ENCODE measurements around the gene TMEM94.

Gene TMEM94

GRCh38 chr17:75531721-75532072 lies 75.3 kb downstream of the TMEM94 start:
- no peak for DNase-seq

GRCh38 chr17:75535119-75535537 lies 78.7 kb downstream of the TMEM94 start:
- DNase-seq: peak; percentile 65

GRCh38 chr17:75535871-75536270 lies 79.4 kb downstream of the TMEM94 start:
- DNase-seq: no peak

GRCh38 chr17:75536366-75536765 lies 79.9 kb downstream of the TMEM94 start:
- DNase-seq: no peak

- no peak for DNase-seq
These were observed 83.7 kb downstream of the TMEM94 start for GRCh38 chr17:75539967-75540729.

- no peak for DNase-seq
These were observed 84.6 kb downstream of the TMEM94 start for GRCh38 chr17:75540923-75541503.

GRCh38 chr17:75542229-75542628 lies 85.8 kb downstream of the TMEM94 start:
- DNase-seq: no peak

- no peak for DNase-seq
These were observed 86.4 kb downstream of the TMEM94 start for GRCh38 chr17:75542728-75543336.

- no peak for DNase-seq
These were observed 87.8 kb downstream of the TMEM94 start for GRCh38 chr17:75544250-75544649.

- no peak for DNase-seq
These were observed 89.7 kb downstream of the TMEM94 start for GRCh38 chr17:75546181-75546580.

GRCh38 chr17:75547091-75547490 lies 90.7 kb downstream of the TMEM94 start:
- no peak for DNase-seq

GRCh38 chr17:75548813-75549212 lies 92.4 kb downstream of the TMEM94 start:
- no peak for DNase-seq

Measured in CD4-positive, alpha-beta T cell treated with Interleukin-15 for 1 hour (primary cell).